ENCODE results near the gene IL36RN.

DNA sequence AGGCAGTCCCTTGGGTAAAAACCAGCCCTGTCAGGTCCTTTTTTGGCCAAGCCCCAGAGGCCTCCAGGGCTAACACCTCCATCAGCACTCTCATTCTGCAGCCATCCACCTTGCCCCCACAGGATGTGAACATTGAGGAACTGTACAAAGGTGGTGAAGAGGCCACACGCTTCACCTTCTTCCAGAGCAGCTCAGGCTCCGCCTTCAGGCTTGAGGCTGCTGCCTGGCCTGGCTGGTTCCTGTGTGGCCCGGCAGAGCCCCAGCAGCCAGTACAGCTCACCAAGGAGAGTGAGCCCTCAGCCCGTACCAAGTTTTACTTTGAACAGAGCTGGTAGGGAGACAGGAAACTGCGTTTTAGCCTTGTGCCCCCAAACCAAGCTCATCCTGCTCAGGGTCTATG, 16.0 kb downstream of the IL36RN start:
- TF ChIP-seq, protein P1, sequence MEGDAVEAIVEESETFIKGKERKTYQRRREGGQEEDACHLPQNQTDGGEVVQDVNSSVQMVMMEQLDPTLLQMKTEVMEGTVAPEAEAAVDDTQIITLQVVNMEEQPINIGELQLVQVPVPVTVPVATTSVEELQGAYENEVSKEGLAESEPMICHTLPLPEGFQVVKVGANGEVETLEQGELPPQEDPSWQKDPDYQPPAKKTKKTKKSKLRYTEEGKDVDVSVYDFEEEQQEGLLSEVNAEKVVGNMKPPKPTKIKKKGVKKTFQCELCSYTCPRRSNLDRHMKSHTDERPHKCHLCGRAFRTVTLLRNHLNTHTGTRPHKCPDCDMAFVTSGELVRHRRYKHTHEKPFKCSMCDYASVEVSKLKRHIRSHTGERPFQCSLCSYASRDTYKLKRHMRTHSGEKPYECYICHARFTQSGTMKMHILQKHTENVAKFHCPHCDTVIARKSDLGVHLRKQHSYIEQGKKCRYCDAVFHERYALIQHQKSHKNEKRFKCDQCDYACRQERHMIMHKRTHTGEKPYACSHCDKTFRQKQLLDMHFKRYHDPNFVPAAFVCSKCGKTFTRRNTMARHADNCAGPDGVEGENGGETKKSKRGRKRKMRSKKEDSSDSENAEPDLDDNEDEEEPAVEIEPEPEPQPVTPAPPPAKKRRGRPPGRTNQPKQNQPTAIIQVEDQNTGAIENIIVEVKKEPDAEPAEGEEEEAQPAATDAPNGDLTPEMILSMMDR (IDR thresholded peaks at IDR 0.05): no peak
- no peak for TF ChIP-seq POLR2A (IDR thresholded peaks at IDR 0.05)

Data from heart left ventricle (tissue), 13 donors.